A673 (cell line): ENCODE data around the gene ETV3. TPM values are rescaled to one million over a fixed set of nuclear protein-coding genes. Genes with fewer than 3 reads are reported as not detected.
A peak's percentile ranks its signal among the peaks of the same experiment; 100 is the strongest.

Experiments used
- BruUV-seq: library from RNA; stranded (reverse); fragments of 400-500 nt; replicated peaks from 2 replicates; lab custom pipeline; 2021; lab: Mats Ljungman, UMichigan
- CTCF ChIA-PET: fragments of 300-600 bp; sonication (Branson Sonifier 250); formaldehyde crosslinking; loops from one replicate; lab custom pipeline; 2022; ENCODE audit warnings: antibody characterized with exemption; lab: Charles Lee
- POLR2A ChIA-PET: fragments of 300-600 bp; sonication (Branson Sonifier 250); formaldehyde crosslinking; loops from one replicate; lab custom pipeline; 2022; ENCODE audit warnings: antibody characterized with exemption; ENCODE audit not compliant: low non-redundant PET; lab: Charles Lee
- DNase-seq: peaks from one replicate; pipeline ENCODE4 v3.0.0-alpha.2; 2015; ENCODE audit warnings: low spot score
- H3K27ac ChIP-seq: fragments of 200-600 bp; sonication (generic); 2 replicates; pipeline ENCODE4 v1.5.1; 2016; ENCODE audit warnings: mixed run types, low read depth, mild to moderate bottlenecking, mixed read lengths, antibody characterized with exemption, low read length; ENCODE audit not compliant: poor library complexity, severe bottlenecking
- H3K27me3 ChIP-seq: fragments of 200-600 bp; sonication (generic); replicated peaks from 2 replicates; pipeline ENCODE4 v1.6.1; 2017; ENCODE audit warnings: mixed run types, low read depth, mild to moderate bottlenecking, mixed read lengths, antibody characterized with exemption, low read length; ENCODE audit not compliant: insufficient read depth, poor library complexity
- H3K36me3 ChIP-seq: fragments of 200-600 bp; sonication (generic); 2 replicates; pipeline ENCODE4 v1.6.1; 2016; ENCODE audit warnings: mixed run types, mild to moderate bottlenecking, mixed read lengths, antibody characterized with exemption, low read length; ENCODE audit not compliant: insufficient read depth, poor library complexity, severe bottlenecking
- H3K4me1 ChIP-seq: fragments of 200-600 bp; sonication (generic); 2 replicates; pipeline ENCODE4 v1.6.1; 2017; ENCODE audit warnings: mixed run types, mild to moderate bottlenecking, mixed read lengths, antibody characterized with exemption, low read length; ENCODE audit not compliant: insufficient read depth, poor library complexity, severe bottlenecking
- H3K4me3 ChIP-seq: fragments of 200-600 bp; sonication (generic); 2 replicates; pipeline ENCODE4 v1.5.1; 2016; ENCODE audit warnings: low read depth, mixed run types, mild to moderate bottlenecking, mixed read lengths, low read length; ENCODE audit not compliant: poor library complexity, severe bottlenecking
- H3K9me3 ChIP-seq: fragments of 200-600 bp; sonication (generic); 2 replicates; pipeline ENCODE4 v1.6.1; 2016; ENCODE audit warnings: mixed run types, low read depth, mild to moderate bottlenecking, mixed read lengths, antibody characterized with exemption, low read length; ENCODE audit not compliant: poor library complexity, severe bottlenecking
- EZH2 ChIP-seq: fragments of 200-600 bp; sonication (generic); IDR thresholded peaks from 2 replicates; pipeline ENCODE4 v1.6.1; 2017; ENCODE audit warnings: borderline replicate concordance, low read depth, mild to moderate bottlenecking, mixed read lengths, antibody characterized with exemption, low read length; ENCODE audit not compliant: poor library complexity, severe bottlenecking
- intact Hi-C: fragments of 100-400 bp; cut with micrococcal nuclease; formaldehyde crosslinking; loops from one replicate; pipeline ENCODE4 v1.10.0; 2022; ENCODE audit not compliant: unreplicated experiment
- total RNA-seq: library from RNA; stranded (reverse); gene quantifications from 2 replicates; pipeline ENCODE4 v1.2.3, GENCODE V29; 2021
- TF ChIP-seq, protein P1 (sequence below): fragments of 300-800, 200-600 bp; sonication (generic); conservative IDR thresholded peaks from 2 replicates; pipeline ENCODE4 v1.5.1; 2017; ENCODE audit warnings: low read depth, mild to moderate bottlenecking, antibody characterized with exemption, low read length, moderate library complexity, mixed read lengths

The ETV3 gene
- total RNA-seq, 1 experiment from 2014 or later: 46.1 TPM

DNA sequence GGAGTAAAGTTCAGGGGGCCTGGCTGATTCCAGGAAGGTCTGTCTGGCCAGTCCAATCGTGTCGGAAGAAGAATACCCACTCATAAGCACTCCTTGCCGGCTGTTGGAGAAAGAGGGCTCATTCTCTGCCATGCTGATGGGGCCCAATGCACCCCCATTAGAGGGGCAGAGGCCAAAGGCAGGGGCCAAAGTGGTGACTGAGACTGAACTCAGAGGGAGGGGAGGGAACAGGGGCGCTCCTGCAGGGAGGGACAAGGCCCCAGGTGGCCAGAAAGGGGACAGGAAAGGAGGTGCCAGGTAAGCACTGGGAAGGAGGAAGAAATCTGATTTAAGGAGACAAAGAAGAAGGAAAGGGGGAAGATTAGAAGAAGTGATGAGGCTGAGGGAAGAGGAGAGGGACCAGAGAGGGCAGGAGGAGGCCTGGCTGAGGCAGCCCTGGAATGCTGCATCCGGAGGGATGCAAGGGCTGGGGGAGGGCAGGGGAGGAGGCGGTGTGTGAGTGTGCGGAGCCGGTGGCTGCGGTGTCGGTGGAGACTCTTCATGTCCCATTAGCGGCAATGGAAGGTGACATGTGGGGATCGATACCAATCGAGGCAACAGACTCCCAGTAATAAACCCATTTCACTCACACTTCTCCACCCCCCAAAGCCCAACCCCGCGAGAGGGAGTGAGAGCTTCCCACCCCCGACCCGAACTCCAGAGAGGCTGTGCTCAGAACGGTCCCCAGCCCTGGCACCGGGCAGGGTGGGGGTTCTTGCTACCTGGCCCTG is 26.6 kb downstream of the ETV3 start:
- H3K27me3 ChIP-seq: no peaks in the 10 kb centered on the region
- no TSS peak for BruUV-seq
- no peaks in the 10 kb centered on the region for H3K9me3 ChIP-seq
- no peaks in the 10 kb centered on the region for H3K36me3 ChIP-seq
- POLR2A ChIA-PET: no interaction called here
- CTCF ChIA-PET: no interaction called here
- TF ChIP-seq, protein P1, sequence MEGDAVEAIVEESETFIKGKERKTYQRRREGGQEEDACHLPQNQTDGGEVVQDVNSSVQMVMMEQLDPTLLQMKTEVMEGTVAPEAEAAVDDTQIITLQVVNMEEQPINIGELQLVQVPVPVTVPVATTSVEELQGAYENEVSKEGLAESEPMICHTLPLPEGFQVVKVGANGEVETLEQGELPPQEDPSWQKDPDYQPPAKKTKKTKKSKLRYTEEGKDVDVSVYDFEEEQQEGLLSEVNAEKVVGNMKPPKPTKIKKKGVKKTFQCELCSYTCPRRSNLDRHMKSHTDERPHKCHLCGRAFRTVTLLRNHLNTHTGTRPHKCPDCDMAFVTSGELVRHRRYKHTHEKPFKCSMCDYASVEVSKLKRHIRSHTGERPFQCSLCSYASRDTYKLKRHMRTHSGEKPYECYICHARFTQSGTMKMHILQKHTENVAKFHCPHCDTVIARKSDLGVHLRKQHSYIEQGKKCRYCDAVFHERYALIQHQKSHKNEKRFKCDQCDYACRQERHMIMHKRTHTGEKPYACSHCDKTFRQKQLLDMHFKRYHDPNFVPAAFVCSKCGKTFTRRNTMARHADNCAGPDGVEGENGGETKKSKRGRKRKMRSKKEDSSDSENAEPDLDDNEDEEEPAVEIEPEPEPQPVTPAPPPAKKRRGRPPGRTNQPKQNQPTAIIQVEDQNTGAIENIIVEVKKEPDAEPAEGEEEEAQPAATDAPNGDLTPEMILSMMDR: no peak
- TF ChIP-seq EZH2: no peak
- DNase-seq: no peak
- intact Hi-C loops: no loop called here
- H3K4me3 ChIP-seq: no peak overlapping the region
- no peak overlapping the region for H3K27ac ChIP-seq
- peaks cover 28% of the 10 kb centered on the region for H3K4me1 ChIP-seq

DNA sequence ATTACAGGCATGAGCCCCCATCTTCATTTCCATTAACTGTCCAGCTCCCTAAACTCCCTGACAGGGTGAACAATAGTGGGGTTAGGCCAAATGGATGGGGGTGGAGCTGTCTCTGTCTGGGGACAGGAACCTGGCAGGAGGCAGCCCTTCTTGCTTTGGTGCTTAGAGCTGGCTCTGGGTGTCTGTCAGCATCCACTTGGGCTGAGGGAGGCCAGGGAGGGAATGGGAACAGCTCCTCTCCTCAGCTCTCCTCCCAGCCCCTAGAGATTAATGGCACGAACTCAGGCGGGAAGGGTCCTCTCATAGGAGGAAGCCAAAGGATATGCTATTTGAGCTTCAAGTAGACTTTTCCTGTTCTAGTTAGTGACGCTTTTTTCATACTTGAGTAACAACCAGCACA is 27.5 kb downstream of the ETV3 start:
- CTCF ChIA-PET: no interaction called here
- BruUV-seq: no TSS peak
- H3K27me3 ChIP-seq: no peaks in the 10 kb centered on the region

DNA sequence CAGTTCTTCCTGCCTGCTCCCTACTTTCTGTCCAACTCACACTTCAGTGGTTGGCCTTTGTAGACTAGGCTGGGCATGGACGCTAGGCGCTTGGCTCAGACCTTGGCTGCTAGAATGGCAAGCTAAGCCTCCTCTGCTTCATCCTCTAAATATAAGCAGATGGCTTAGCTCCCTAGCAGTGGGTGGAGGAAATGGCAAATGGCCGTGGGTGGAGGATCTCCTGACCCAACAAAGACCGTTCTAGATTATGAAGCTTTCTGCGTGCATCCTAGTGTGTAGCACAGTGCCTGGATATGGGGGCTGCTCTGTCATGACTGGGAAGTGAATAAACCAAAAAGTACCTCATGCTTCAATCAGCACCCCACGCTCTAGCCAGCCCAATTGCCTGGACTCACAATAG is 28.2 kb downstream of the ETV3 start:
- BruUV-seq: no TSS peak
- H3K27ac ChIP-seq: no peak overlapping the region
- H3K4me1 ChIP-seq: peaks cover 38% of the 10 kb centered on the region
- H3K4me3 ChIP-seq: no peak overlapping the region
- no peaks in the 10 kb centered on the region for H3K27me3 ChIP-seq
- ChIA-PET POLR2A (no interaction called here), CTCF (interaction anchor here (0.6 kb wide), 1 partner anchor 1093 kb away, joined by 3 read pairs; no protein-coding TSS in a partner anchor)
- H3K36me3 ChIP-seq: no peaks in the 10 kb centered on the region
- TF ChIP-seq, protein P1: no peak
- TF ChIP-seq EZH2: no peak
- no peak for DNase-seq
- H3K9me3 ChIP-seq: no peaks in the 10 kb centered on the region
- intact Hi-C loops: no loop called here

More for the DNA sequence above, 27.5 kb downstream of the ETV3 start:
- H3K27ac ChIP-seq: no peak overlapping the region
- peaks cover 34% of the 10 kb centered on the region for H3K4me1 ChIP-seq
- POLR2A ChIA-PET: no interaction called here
- H3K9me3 ChIP-seq: no peaks in the 10 kb centered on the region
- no peaks in the 10 kb centered on the region for H3K36me3 ChIP-seq
- intact Hi-C loops: no loop called here
- no peak overlapping the region for H3K4me3 ChIP-seq
- DNase-seq: peak; percentile 66
- TF ChIP-seq, protein P1: no peak
- no peak for TF ChIP-seq EZH2
